Activated T-helper 2 cell treated with anti-CD3 and anti-CD28 coated beads, Interferon-gamma antibody, Interleukin-2, Interleukin-4, amounts not matched to agents 10 μg/mL and 5 μg/mL and 100 μg/mL, durations not matched to agents 14 hours and 24 hours and 36 hours (primary cell): ENCODE results near the gene ICE2. TPM values are rescaled to one million over a fixed set of nuclear protein-coding genes. Genes with fewer than 3 reads are reported as not detected.
"Not testable (repeated sequence)": the region's sequence is repeated elsewhere in the genome, so short reads cannot be mapped to it uniquely, and the experiment has no call there.

Experiments used
- DNase-seq: peaks from one replicate; pipeline ENCODE4 v3.0.0; 2021; ENCODE audit warnings: low spot score
- H3K27ac Mint-ChIP-seq: one replicate; pipeline ENCODE4 v1.8.0; 2021; ENCODE audit warnings: mixed read lengths
- H3K27me3 Mint-ChIP-seq: one replicate; pipeline ENCODE4 v1.8.0; 2021; ENCODE audit warnings: low read depth, mixed read lengths
- H3K36me3 Mint-ChIP-seq: one replicate; pipeline ENCODE4 v1.8.0; 2021; ENCODE audit warnings: low read depth, mixed read lengths
- H3K4me1 Mint-ChIP-seq: one replicate; pipeline ENCODE4 v1.8.0; 2021; ENCODE audit warnings: low read depth, mixed read lengths
- H3K4me3 Mint-ChIP-seq: one replicate; pipeline ENCODE4 v1.8.0; 2021; ENCODE audit warnings: low read depth, mild to moderate bottlenecking, moderate library complexity, mixed read lengths
- H3K9me3 Mint-ChIP-seq: one replicate; pipeline ENCODE4 v1.8.0; 2021; ENCODE audit warnings: mixed read lengths
- intact Hi-C: fragments of 100-400 bp; cut with micrococcal nuclease; formaldehyde crosslinking; loops from one replicate; pipeline ENCODE4 v1.15.1; 2023
- total RNA-seq: library from RNA; stranded (reverse); gene quantifications from 2 replicates; pipeline ENCODE4 v1.2.3, GENCODE V29; 2022

ICE2 gene
- total RNA-seq, 1 donor from 2014 or later = 50.4 TPM

DNA sequence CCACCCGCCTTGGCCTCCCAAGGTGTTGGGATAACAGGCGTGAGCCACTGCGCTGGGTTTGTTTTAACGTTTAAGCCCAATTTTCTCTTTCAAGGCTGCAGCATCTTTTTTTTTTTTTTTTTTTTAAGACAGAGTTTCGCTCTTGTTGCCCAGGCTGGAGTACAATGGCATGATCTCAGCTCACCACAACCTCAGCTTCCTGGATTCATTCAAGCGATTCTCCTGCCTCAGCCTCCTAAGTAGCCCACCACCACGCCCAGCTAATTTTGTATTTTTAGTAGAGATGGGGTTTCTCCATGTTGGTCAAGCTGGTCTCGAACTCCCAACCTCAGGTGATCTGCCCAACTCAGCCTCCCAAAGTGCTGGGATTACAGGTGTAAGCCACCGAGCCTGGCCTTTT lies 68.6 kb downstream of the ICE2 start:
- H3K27ac Mint-ChIP-seq, H3K4me3 Mint-ChIP-seq, H3K27me3 Mint-ChIP-seq, H3K9me3 Mint-ChIP-seq, intact Hi-C loops, H3K36me3 Mint-ChIP-seq, DNase-seq: not testable (repeated sequence)
- H3K4me1 Mint-ChIP-seq = peaks cover 16% of the 10 kb centered on the region

DNA sequence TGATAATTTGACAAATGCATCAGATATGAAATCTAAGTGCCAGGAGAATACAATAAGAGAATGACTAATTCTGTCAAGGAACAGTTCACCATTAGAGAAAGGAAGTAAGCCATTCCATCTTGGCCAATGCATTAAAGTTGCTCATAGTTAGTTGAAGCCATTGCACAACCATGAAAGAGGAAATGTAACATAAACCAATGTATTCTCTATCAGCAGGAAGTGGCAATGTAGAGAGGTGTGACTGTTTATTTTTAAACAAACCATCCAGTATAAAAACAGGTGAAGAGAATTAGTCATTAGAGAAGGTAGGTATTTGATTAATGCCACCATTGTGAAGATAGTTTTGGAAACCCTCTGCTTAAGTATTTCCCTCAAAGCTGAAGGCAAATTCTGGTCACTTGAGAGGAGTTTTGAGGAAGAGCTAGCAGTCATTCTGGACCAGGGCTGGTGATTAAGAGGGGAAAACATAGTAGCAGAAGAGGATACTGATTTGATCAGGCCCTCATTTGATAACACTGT lies 70.4 kb downstream of the ICE2 start:
- no peaks in the 10 kb centered on the region for H3K9me3 Mint-ChIP-seq
- H3K4me1 Mint-ChIP-seq = peaks cover 16% of the 10 kb centered on the region
- H3K27ac Mint-ChIP-seq = peak overlapping the region; percentile 62
- DNase-seq = no peak
- H3K4me3 Mint-ChIP-seq = no peak overlapping the region
- H3K36me3 Mint-ChIP-seq = peaks cover 4% of the 10 kb centered on the region
- intact Hi-C loops = loop anchor here (1.0 kb wide), 1 partner anchor 19 kb away; no protein-coding TSS in a partner anchor
- peaks cover 7% of the 10 kb centered on the region for H3K27me3 Mint-ChIP-seq

DNA sequence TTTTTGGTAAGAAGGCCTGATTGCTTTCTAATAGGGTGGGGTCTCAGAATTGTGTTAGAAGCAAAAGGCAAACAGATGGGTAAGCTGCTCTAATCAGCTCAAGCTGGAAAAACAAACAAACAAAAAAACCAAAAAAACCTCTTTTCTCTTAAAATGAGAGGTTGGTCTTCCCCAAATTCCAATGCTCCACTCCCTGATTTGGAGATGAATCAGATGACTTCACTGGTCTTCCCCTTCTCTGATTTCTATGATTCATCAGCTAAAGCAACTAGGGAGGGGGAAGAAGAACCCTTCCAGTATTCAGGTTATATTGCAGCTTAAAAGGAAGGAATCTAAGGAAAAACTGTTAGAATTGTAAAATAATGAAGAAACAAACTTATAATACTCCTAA lies 71.5 kb downstream of the ICE2 start:
- peaks cover 16% of the 10 kb centered on the region for H3K4me1 Mint-ChIP-seq
- H3K4me3 Mint-ChIP-seq = no peak overlapping the region
- no peaks in the 10 kb centered on the region for H3K9me3 Mint-ChIP-seq
- no peak for DNase-seq
- intact Hi-C loops = no loop called here
- H3K27ac Mint-ChIP-seq = no peak overlapping the region
- peaks cover 12% of the 10 kb centered on the region for H3K27me3 Mint-ChIP-seq
- peaks cover 4% of the 10 kb centered on the region for H3K36me3 Mint-ChIP-seq

DNA sequence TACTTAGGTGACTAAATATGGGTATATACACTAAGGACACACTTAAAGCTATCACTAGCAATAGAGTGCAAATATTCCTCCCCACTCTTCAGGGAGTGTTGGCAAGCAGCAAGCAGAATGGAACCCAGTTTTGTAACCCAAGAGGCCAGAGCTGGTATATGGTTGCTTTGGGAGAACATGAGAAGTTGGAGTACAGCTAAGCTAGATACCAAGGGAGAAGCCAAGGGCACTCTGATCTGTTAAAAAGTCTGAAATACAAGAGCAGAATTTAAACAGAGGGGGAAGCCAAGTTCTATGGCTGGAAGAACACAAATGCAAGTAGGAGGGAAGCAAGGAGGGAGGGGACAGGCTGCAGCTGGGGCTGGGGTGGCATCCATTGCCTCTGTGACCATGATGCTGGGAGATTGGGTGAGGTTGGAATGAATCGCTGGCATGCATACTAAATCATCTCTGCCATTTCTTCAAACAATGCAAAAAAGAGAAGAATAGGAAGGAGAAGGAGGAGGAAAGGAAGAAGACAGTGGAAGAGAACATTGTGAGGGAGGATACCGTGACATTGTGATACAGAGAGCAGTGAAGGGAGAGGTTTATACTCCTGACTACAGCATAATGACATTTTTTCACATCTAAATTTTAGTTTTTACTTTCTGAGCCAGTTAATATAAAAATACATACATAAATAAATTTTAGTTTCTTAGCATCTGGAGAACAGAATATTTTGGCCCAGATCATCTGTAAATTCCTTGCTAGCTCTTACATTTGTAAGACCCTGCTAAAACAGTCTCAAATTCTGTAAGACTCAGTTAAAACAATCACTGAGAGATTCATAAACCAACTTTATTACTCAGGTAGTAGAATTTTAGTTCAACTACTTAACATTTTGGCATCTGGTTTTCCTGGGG lies 72.2 kb downstream of the ICE2 start:
- no peak for DNase-seq
- Mint-ChIP-seq H3K27me3 (peaks cover 12% of the 10 kb centered on the region), H3K36me3 (peaks cover 4% of the 10 kb centered on the region), H3K4me3 (no peak overlapping the region), H3K4me1 (peaks cover 16% of the 10 kb centered on the region), H3K9me3 (no peaks in the 10 kb centered on the region), H3K27ac (no peak overlapping the region)
- intact Hi-C loops = no loop called here

DNA sequence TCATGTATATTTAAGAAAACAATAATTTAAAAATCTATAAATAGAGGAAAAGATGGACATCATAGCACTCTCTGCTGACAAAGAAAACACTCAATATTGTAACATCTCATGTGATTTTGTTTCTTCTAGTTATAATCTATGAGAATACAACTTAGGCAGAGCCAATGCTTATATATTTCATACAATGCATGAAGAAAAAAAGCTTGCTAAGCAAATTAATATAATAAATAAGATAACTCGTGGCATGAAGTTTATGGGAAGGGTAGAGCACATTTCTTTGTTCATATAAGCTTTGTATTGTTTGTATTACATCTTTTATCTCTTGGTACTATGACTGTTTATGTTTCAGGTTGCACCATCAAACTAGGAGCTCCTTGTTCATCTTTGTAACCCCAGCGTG lies 73.5 kb downstream of the ICE2 start:
- Mint-ChIP-seq H3K4me1 (peaks cover 24% of the 10 kb centered on the region), H3K9me3 (no peaks in the 10 kb centered on the region), H3K27ac (no peak overlapping the region), H3K36me3 (peaks cover 4% of the 10 kb centered on the region), H3K4me3 (no peak overlapping the region), H3K27me3 (peaks cover 12% of the 10 kb centered on the region)
- intact Hi-C loops = no loop called here
- no peak for DNase-seq

DNA sequence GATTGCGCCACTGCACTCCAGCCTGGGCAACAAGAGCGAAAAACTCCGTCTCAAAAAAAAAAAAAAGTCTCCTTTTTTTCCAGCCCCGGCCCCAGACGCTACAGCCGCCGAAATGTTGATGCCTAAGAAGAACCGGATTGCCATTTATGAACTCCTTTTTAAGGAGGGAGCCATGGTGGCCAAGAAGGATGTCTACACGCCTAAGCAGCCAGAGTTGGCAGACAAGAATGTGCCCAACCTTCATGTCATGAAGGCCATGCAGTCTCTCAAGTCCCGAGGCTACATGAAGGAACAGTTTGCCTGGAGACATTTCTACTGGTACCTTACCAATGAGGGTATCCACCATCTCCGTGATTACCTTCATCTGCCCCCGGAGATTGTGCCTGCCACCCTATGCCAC lies 74.6 kb downstream of the ICE2 start:
- H3K9me3 Mint-ChIP-seq, intact Hi-C loops, H3K27ac Mint-ChIP-seq, DNase-seq, H3K36me3 Mint-ChIP-seq, H3K4me3 Mint-ChIP-seq: not testable (repeated sequence)
- peaks cover 12% of the 10 kb centered on the region for H3K27me3 Mint-ChIP-seq
- peaks cover 30% of the 10 kb centered on the region for H3K4me1 Mint-ChIP-seq

DNA sequence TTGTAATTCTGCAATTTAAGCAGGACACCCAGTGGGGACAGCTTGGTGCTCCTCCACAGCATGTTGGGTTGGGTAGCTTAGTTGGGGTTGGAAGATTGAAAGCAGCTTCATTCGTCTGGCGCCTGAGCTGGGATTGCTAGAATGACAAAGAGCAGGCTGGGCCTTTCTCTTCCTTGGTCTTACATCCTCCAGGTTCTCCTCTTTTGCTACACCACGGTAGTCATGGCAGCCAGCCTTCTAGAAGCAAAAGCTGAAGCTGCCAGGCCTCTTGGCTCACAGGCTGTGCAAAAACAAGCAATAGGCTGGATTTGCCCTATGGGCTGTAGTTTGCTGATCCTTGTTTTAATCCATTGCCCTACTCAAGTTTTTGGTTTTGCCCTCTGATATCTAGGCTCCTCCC lies 78.0 kb downstream of the ICE2 start:
- H3K4me3 Mint-ChIP-seq = no peak overlapping the region
- H3K4me1 Mint-ChIP-seq = peaks cover 36% of the 10 kb centered on the region
- no peak for DNase-seq
- H3K36me3 Mint-ChIP-seq = peaks cover 13% of the 10 kb centered on the region
- no peaks in the 10 kb centered on the region for H3K9me3 Mint-ChIP-seq
- intact Hi-C loops = no loop called here
- H3K27me3 Mint-ChIP-seq = peaks cover 7% of the 10 kb centered on the region
- no peak overlapping the region for H3K27ac Mint-ChIP-seq

DNA sequence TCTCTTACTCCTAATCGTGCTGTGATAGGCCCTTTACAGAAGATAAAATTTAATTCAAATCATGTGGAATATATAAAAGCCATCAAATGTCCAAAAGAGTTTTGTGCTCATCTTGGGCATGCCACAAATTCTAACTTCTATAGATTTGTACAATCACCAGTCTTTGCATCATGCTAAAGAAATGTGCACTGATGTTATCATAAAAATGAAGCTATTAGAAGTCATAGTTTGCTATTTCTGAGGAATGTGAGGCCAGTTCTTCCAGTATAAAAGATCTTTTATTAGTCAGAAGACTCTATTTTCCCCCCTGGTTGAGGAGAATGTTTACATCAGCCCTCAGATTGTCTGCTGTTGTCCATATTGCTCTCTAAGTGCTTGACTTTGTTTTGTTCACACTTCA lies 79.0 kb downstream of the ICE2 start:
- intact Hi-C loops = loop anchor here (2.0 to 10.0 kb wide), 3 partner anchors 121 to 325 kb away; no protein-coding TSS in a partner anchor
- peaks cover 23% of the 10 kb centered on the region for H3K36me3 Mint-ChIP-seq
- H3K27ac Mint-ChIP-seq = no peak overlapping the region
- no peak overlapping the region for H3K4me3 Mint-ChIP-seq
- DNase-seq = no peak
- H3K9me3 Mint-ChIP-seq = no peaks in the 10 kb centered on the region
- peaks cover 7% of the 10 kb centered on the region for H3K27me3 Mint-ChIP-seq
- peaks cover 43% of the 10 kb centered on the region for H3K4me1 Mint-ChIP-seq

DNA sequence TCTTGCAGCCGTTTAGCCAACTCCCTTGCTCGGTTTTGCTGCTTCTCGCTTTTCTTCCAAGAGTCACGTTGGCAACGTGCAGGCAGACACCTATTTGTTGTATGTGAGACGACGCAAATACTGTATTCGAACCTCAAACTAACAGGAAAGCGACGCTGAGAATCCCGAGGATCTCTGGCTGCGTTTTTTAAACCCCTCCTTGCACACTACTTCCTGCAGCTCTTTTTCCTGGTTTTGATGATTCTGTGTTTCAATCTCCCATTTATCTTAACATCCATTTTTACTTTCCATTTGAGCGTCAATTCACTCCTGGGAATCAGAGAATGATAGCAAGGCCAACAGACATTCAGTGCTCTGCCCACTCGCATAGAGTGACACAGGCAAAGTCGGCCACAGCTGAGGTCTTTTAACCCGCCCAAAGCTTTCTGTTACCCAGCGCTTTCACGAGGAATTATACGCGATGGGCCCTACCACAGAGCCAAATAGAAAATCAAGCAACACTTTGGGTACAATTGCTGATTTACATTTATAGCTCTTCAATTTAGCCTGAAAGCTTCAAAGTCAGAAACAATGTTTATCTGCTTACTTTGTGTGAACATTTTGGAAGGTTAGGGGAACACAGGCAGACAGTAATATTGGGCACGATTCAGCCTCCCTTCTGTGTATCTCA lies 79.6 kb downstream of the ICE2 start:
- H3K4me1 Mint-ChIP-seq = peaks cover 48% of the 10 kb centered on the region
- peak overlapping the region; percentile 77 for H3K4me3 Mint-ChIP-seq
- intact Hi-C loops = loop anchor here (2.0 to 10.0 kb wide), 3 partner anchors 121 to 325 kb away; no protein-coding TSS in a partner anchor
- H3K9me3 Mint-ChIP-seq = no peaks in the 10 kb centered on the region
- peaks cover 28% of the 10 kb centered on the region for H3K36me3 Mint-ChIP-seq
- peaks cover 7% of the 10 kb centered on the region for H3K27me3 Mint-ChIP-seq
- peak overlapping the region; percentile 91 for H3K27ac Mint-ChIP-seq
- no peak for DNase-seq

DNA sequence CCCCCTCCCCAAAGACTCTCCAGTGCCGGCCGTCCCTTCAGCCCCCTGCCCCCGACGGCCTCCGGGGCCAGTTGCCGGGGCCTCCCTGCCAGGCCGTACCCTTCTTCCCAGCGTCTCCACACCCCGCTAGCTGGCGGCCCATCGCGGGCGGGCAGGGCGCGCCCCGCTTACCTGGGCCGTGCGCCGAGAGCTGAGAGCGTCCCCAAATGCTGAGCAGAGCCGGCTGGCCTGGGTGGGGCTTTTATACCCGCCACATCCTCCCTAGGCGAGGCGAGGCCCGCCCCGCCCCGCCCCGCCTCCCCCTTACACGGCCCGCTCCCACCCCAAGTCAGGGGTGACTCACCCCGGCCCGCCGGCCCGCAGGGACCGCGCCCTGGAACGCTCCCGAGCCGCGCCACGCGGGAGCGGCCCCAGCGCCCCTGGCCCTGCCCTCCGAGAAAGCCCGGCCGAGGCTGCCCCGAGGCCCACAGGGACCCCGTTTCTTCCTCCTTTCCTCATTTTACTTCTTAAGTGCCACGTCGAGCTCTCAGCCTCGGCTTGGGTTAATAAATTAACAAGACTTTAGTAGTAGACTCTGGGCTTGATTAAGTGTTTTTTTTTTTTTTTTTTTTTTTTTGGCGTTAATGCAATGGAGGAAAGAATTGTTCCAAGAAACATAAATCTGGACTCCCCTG lies 81.0 kb downstream of the ICE2 start, which contains the start of gene ANXA2:
Gene ANXA2 (minus strand): TSS at position 215 of the 674 bp plus-strand sequence. CDS start 11,911 bp downstream, outside the sequence.
- H3K4me1 Mint-ChIP-seq = peaks cover 63% of the 10 kb centered on the region
- H3K36me3 Mint-ChIP-seq = peaks cover 43% of the 10 kb centered on the region

DNA sequence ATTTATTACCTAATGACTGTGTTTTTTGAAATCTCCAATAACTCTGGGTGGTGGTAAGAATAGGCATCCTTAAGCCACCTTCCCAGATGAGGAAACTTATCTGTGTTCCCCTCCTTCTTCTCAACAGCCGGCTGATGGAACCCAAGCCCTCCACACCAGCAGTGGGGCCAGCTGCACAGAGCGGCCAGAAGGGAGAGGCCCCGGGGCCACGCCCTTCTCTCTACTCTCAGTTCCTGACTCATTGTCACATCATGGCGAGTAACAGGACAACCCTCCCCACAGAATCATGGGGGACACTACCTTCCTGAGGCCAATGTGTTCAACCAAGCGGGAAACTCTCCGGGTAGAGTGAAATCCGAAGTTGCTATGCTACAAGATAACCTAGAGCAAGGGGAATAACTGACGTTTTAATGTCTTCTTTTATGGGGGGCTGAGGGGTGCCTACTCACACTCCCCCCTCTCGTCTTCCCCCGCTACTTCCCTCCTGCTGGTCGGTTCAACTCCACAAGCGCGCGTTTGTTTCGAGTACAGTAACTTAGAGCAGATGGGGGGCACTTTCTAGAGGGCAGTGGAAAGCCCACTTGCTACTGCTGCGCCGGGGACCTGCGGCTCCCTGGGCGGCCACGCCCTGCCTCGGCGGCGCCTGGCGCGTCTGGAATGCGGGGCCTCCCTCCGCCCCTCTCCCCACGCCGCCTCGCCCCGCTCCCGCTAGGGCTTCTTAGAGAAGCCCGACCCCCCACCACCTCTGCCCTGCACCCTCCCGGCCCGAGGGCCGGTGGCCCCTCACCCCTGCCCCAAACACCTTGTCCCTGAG lies 81.8 kb downstream of the ICE2 start:
- no peaks in the 10 kb centered on the region for H3K27me3 Mint-ChIP-seq
- H3K27ac Mint-ChIP-seq = peak overlapping the region; percentile 97
- H3K36me3 Mint-ChIP-seq = peaks cover 48% of the 10 kb centered on the region
- H3K9me3 Mint-ChIP-seq = no peaks in the 10 kb centered on the region
- H3K4me1 Mint-ChIP-seq = peaks cover 68% of the 10 kb centered on the region
- intact Hi-C loops = loop anchor here (1.0 to 10.0 kb wide), 4 partner anchors 8 to 328 kb away; partner anchors contain the start of gene ICE2
- DNase-seq = peak; percentile 54
- peak overlapping the region; percentile 96 for H3K4me3 Mint-ChIP-seq

More for the DNA sequence above, 81.0 kb downstream of the ICE2 start, which contains the start of gene ANXA2:
- Mint-ChIP-seq H3K27ac (peak within 1 kb of the TSS; percentile 97), H3K4me3 (peak within 1 kb of the TSS; percentile 96), H3K9me3 (no peaks in the 10 kb centered on the region), H3K27me3 (peaks cover under 1% of the 10 kb centered on the region)
- intact Hi-C loops = loop anchor here (1.0 to 10.0 kb wide), 5 partner anchors 9 to 327 kb away; partner anchors contain the start of gene ICE2
- DNase-seq = peak; percentile 81
